ENCODE data around the gene FCN1.

Gene FCN1

GRCh38 chr9:134885001-134885678, 32.6 kb downstream of the FCN1 start:
- no peak overlapping the region for H3K27ac Mint-ChIP-seq
- H3K4me3 Mint-ChIP-seq, result no peak overlapping the region
- H3K9me3 Mint-ChIP-seq, result no peaks in the 10 kb centered on the region
- H3K27me3 Mint-ChIP-seq, result peaks cover 4% of the 10 kb centered on the region
- H3K4me1 Mint-ChIP-seq, result no peaks in the 10 kb centered on the region
- H3K36me3 Mint-ChIP-seq, result no peaks in the 10 kb centered on the region

DNA sequence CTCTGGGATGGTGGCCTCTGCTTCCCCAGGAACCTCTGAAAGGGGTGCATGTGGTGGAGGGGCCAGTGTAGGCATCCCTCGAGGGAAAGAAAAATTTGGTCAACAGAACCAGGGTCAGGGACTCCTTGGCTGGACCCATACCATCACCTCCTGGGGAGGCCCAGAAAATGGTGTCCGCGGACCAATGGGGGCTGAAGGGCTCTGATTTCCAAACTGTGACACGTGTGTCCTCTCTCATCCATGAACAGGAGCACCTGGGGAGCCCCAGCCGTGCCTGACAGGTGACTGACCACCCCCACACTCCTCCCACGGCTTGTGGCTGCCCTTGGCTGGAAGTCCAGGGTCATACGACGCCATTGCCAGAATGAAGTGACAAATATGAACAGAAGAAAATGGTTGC, 33.2 kb downstream of the FCN1 start:
- peaks cover 4% of the 10 kb centered on the region for H3K27me3 Mint-ChIP-seq

GRCh38 chr9:134883040-134883782, 34.5 kb downstream of the FCN1 start:
- no peak overlapping the region for H3K4me3 Mint-ChIP-seq
- H3K27me3 Mint-ChIP-seq, result peaks cover 4% of the 10 kb centered on the region
- H3K36me3 Mint-ChIP-seq, result no peaks in the 10 kb centered on the region
- no peaks in the 10 kb centered on the region for H3K9me3 Mint-ChIP-seq
- no peaks in the 10 kb centered on the region for H3K4me1 Mint-ChIP-seq
- no peak overlapping the region for H3K27ac Mint-ChIP-seq

More for the DNA sequence above, 33.2 kb downstream of the FCN1 start:
- Mint-ChIP-seq H3K36me3 (no peaks in the 10 kb centered on the region), H3K27ac (no peak overlapping the region), H3K9me3 (no peaks in the 10 kb centered on the region), H3K4me3 (no peak overlapping the region), H3K4me1 (no peaks in the 10 kb centered on the region)

GRCh38 chr9:134882204-134882785, 35.4 kb downstream of the FCN1 start:
- peaks cover 4% of the 10 kb centered on the region for H3K27me3 Mint-ChIP-seq
- H3K36me3 Mint-ChIP-seq, result no peaks in the 10 kb centered on the region
- H3K4me3 Mint-ChIP-seq, result no peak overlapping the region
- no peaks in the 10 kb centered on the region for H3K9me3 Mint-ChIP-seq
- H3K27ac Mint-ChIP-seq, result no peak overlapping the region
- no peaks in the 10 kb centered on the region for H3K4me1 Mint-ChIP-seq

- no peaks in the 10 kb centered on the region for H3K36me3 Mint-ChIP-seq
- H3K9me3 Mint-ChIP-seq, result no peaks in the 10 kb centered on the region
- no peak overlapping the region for H3K4me3 Mint-ChIP-seq
- peaks cover 5% of the 10 kb centered on the region for H3K27me3 Mint-ChIP-seq
- H3K4me1 Mint-ChIP-seq, result no peaks in the 10 kb centered on the region
- no peak overlapping the region for H3K27ac Mint-ChIP-seq
These were observed 36.4 kb downstream of the FCN1 start for GRCh38 chr9:134881313-134881670.

- Mint-ChIP-seq H3K4me3 (no peak within 1 kb of the TSS), H3K27me3 (peaks cover 4% of the 10 kb centered on the region), H3K9me3 (no peaks in the 10 kb centered on the region), H3K36me3 (no peaks in the 10 kb centered on the region), H3K27ac (no peak within 1 kb of the TSS), H3K4me1 (no peaks in the 10 kb centered on the region)
These were observed 37.0 kb downstream of the FCN1 start, which contains the start of gene FCN2 for GRCh38 chr9:134880484-134881312. Gene FCN2, plus strand, starts transcription at chr9:134880810. Its CDS starts 12 bp downstream, at chr9:134880822.

DNA sequence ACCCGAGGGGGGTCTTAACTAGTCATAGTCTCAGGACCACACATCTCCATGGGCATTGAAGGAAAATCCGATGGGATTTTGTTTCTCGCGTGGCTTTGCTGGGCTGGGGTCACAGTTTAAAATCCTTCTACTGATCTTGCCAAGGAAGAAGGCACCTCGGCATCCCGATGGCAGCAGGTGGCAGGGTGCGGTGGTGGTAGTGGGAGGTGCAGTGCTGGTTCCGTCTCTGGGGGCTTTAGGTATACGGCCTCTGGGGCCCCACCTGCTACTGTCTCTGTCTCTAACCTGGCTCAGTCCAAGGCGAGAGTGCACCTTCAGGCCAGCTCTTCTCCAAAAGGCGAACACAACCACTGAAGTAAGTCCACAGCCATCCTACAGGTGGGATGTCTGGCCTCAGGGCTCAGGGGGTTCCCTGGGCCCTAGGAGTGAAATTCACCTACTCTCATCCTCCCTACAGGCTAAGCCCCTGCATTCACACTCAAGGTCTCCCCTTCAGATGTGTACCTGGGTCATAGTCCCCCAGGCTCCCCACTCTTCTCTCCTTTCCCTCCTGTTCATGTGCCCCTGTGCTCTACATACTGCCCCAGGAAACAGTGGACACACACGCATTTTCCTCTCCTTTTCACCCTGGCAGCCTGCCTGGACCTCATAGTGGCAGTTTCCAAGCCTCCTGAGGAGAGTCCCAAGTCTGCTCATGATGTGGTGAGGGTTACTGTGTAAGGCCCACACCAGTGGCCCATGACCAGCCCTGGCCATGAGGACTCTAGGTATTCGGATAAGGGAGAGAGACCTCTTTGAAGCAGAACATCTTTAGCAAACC, 37.8 kb downstream of the FCN1 start:
- Mint-ChIP-seq H3K27ac (no peak overlapping the region), H3K4me1 (no peaks in the 10 kb centered on the region), H3K36me3 (no peaks in the 10 kb centered on the region), H3K27me3 (peaks cover 4% of the 10 kb centered on the region), H3K4me3 (no peak overlapping the region), H3K9me3 (no peaks in the 10 kb centered on the region)

DNA sequence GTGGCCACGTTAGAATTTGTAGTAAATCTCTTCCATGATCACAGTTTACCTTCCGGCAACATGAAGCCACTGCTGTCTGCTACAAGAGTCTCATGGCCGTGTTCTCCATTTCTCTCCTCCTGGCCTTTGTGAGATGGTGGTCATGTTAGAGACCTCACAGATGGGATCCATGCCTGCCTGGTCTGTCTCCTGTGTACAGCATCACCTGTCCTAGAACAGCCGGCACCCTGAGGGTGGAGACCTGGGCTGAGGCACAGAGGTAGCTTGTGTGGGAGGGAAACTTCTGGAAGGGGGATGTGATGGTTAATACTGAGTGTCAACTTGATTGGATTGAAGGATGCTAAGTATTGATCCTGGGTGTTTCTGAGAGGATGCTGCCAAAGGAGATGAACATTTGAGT, 40.2 kb downstream of the FCN1 start:
- no peaks in the 10 kb centered on the region for H3K4me1 Mint-ChIP-seq
- H3K36me3 Mint-ChIP-seq, result no peaks in the 10 kb centered on the region
- H3K9me3 Mint-ChIP-seq, result no peaks in the 10 kb centered on the region
- no peak overlapping the region for H3K27ac Mint-ChIP-seq
- no peak overlapping the region for H3K4me3 Mint-ChIP-seq
- H3K27me3 Mint-ChIP-seq, result peaks cover 4% of the 10 kb centered on the region

DNA sequence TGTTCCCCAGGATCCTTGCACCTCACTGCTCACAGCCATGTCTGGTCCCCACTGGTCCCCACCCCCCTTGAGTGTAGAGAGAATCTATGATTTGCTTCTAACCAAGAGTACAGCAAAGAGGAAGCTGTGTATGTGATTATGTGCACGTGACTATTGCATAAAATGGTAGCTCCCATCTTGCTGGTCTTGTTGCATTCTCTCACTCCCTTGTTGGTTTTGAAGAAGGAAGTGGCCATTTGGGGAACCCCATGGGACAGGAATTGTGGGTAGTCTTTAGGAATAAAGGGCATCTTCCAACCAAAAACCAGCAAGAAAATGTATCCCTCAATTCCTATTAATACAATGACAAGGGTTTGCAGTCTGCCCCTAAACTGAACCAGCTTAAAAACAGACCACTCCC, 42.3 kb downstream of the FCN1 start:
- Mint-ChIP-seq H3K27ac (no peak overlapping the region), H3K4me3 (no peak overlapping the region), H3K36me3 (no peaks in the 10 kb centered on the region), H3K27me3 (peaks cover 4% of the 10 kb centered on the region), H3K4me1 (no peaks in the 10 kb centered on the region), H3K9me3 (no peaks in the 10 kb centered on the region)

GRCh38 chr9:134872482-134873231, 45.1 kb downstream of the FCN1 start:
- H3K27me3 Mint-ChIP-seq, result peaks cover 2% of the 10 kb centered on the region
- no peak overlapping the region for H3K27ac Mint-ChIP-seq
- H3K36me3 Mint-ChIP-seq, result no peaks in the 10 kb centered on the region
- no peak overlapping the region for H3K4me3 Mint-ChIP-seq
- no peaks in the 10 kb centered on the region for H3K9me3 Mint-ChIP-seq
- no peaks in the 10 kb centered on the region for H3K4me1 Mint-ChIP-seq

DNA sequence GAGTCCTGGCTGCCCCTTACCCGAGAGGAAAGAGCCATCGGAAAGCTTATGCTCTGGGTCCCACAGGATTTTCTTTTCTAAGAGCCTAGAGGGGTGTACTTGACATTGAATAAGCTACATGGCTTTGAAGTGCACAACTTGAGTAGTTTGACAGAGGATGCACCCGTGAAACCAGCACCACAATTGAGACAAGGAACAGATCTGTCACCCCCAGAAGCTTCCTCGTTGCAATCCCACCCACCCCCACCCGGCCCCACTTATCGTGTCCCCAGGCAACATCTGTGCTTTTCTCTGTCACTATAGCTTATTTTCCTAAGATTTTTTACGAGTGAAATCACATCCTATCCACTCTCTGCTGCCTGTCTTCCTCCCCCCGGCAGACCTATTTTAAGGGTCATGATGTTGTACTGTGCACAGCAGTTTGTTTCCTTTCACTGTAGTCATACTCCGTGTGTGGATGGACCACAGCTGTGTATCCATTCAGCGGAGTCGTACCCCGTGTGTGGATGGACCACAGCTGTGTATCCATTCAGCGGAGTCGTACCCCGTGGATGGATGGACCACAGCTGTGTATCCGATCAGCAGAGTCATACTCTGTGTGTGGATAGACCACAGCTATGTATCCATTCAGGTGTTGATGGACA, 45.9 kb downstream of the FCN1 start:
- no peaks in the 10 kb centered on the region for H3K36me3 Mint-ChIP-seq
- H3K9me3 Mint-ChIP-seq, result no peaks in the 10 kb centered on the region
- peaks cover under 1% of the 10 kb centered on the region for H3K27me3 Mint-ChIP-seq
- no peaks in the 10 kb centered on the region for H3K4me1 Mint-ChIP-seq
- no peak overlapping the region for H3K27ac Mint-ChIP-seq
- no peak overlapping the region for H3K4me3 Mint-ChIP-seq

GRCh38 chr9:134870746-134871662, 46.7 kb downstream of the FCN1 start:
- Mint-ChIP-seq H3K27ac (no peak overlapping the region), H3K4me3 (no peak overlapping the region), H3K27me3 (no peaks in the 10 kb centered on the region), H3K9me3 (no peaks in the 10 kb centered on the region), H3K4me1 (no peaks in the 10 kb centered on the region), H3K36me3 (no peaks in the 10 kb centered on the region)

GRCh38 chr9:134870301-134870694, 47.4 kb downstream of the FCN1 start:
- Mint-ChIP-seq H3K4me3 (no peak overlapping the region), H3K4me1 (no peaks in the 10 kb centered on the region)

More at GRCh38 chr9:134870301-134870694, 47.4 kb downstream of the FCN1 start:
- Mint-ChIP-seq H3K36me3 (no peaks in the 10 kb centered on the region), H3K9me3 (no peaks in the 10 kb centered on the region), H3K27ac (no peak overlapping the region), H3K27me3 (no peaks in the 10 kb centered on the region)

All from activated naive CD4-positive, alpha-beta T cell treated with anti-CD3 and anti-CD28 coated beads, Interleukin-2, amount 50 U/mL, for 24 hours (primary cell).